ENCODE measurements around the gene EXOC3L2.

DNA sequence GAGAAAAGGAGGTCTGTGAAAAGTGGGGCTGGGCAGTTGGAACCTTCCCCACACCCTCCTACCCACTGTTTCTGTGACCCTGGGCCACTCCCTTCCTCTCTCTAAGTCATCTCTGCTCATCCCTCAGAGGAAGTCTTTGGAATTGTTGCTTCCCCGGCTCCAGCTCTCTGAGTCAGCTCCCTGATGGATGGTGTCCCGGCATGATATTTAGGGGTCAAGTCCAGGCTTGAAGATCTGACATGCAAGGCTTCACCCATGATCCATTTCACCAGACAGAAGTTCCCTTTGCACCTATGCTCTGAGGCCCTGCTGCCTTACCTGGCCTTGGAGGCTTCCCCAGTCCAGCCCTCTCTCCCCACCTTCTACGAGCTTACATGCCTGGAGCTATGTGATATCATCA, 13.3 kb downstream of the EXOC3L2 start:
- TF ChIP-seq, protein P1, sequence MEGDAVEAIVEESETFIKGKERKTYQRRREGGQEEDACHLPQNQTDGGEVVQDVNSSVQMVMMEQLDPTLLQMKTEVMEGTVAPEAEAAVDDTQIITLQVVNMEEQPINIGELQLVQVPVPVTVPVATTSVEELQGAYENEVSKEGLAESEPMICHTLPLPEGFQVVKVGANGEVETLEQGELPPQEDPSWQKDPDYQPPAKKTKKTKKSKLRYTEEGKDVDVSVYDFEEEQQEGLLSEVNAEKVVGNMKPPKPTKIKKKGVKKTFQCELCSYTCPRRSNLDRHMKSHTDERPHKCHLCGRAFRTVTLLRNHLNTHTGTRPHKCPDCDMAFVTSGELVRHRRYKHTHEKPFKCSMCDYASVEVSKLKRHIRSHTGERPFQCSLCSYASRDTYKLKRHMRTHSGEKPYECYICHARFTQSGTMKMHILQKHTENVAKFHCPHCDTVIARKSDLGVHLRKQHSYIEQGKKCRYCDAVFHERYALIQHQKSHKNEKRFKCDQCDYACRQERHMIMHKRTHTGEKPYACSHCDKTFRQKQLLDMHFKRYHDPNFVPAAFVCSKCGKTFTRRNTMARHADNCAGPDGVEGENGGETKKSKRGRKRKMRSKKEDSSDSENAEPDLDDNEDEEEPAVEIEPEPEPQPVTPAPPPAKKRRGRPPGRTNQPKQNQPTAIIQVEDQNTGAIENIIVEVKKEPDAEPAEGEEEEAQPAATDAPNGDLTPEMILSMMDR (IDR thresholded peaks at IDR 0.05): no peak
- no peak for TF ChIP-seq ZFX (IDR thresholded peaks at IDR 0.05; ENCODE audit: borderline replicate concordance)

Data from 22Rv1 (cell line).